ENCODE data around the gene GIMD1. TPM values are rescaled to one million over a fixed set of nuclear protein-coding genes. Genes with fewer than 3 reads are reported as not detected.
"Not testable (repeated sequence)": the region's sequence is repeated elsewhere in the genome, so short reads cannot be mapped to it uniquely, and the experiment has no call there.

The GIMD1 gene
- total and polyA plus RNA-seq, 2 donors (not counting 3 experiments of a cell fraction or from before 2014, with no cell fraction given), result not detected

GRCh38 chr4:106323119-106323518, 45.5 kb downstream of the GIMD1 start:
- Histone ChIP-seq H4K20me1 (replicated peaks; ENCODE audit: control insufficient read depth, extremely low read depth, insufficient read depth, low read length) (peaks cover 3% of the 10 kb centered on the region), H3K9me3 (replicated peaks; ENCODE audit: control insufficient read depth, insufficient read depth, low read length) (no peaks in the 10 kb centered on the region), H2AFZ (ENCODE audit: low read depth, low read length) (no peak overlapping the region), H3K4me2 (ENCODE audit: insufficient read depth, low read length) (no peak overlapping the region), H3K79me2 (ENCODE audit: control insufficient read depth, insufficient read depth, low read length) (peaks cover 37% of the 10 kb centered on the region), H3K4me1 (ENCODE audit: control insufficient read depth, extremely low read depth, insufficient read depth, low read length) (no peaks in the 10 kb centered on the region), H3K36me3 (ENCODE audit: control insufficient read depth in 2 of 2, extremely low read depth in 1 of 2, insufficient read depth in 2 of 2, low read length in 2 of 2) (peaks cover 0 to 3% of the 10 kb centered on the region in 2 experiments), H3K9ac (replicated peaks; ENCODE audit: extremely low read depth, insufficient read depth, low read length) (no peak overlapping the region), H3K27ac (ENCODE audit: insufficient read depth, low read depth, low read length) (no peak overlapping the region), H3K4me3 (replicated peaks in 1 of 3; ENCODE audit: insufficient read depth in 1 of 3, low read depth in 1 of 3, low read length in 3 of 3) (no peak overlapping the region), H3K9me1 (replicated peaks; ENCODE audit: control insufficient read depth, extremely low read depth, insufficient read depth, low read length) (no peaks in the 10 kb centered on the region), H3K27me3 (ENCODE audit: control insufficient read depth in 2 of 2, insufficient read depth in 2 of 2, low read length in 2 of 2) (no peaks in the 10 kb centered on the region)
- dilution Hi-C loops (cut with MboI; ENCODE audit: extremely low pct_ligation_motif_present, low sequenced_read_pairs) (no loop called here), intact Hi-C loops (cut with micrococcal nuclease) (no loop called here)
- no peak for FAIRE-seq
- no peak for DNase-seq (ENCODE audit: low read depth, low spot score)
- no peak for TF ChIP-seq CTCF (IDR thresholded peaks at IDR 0.05; ENCODE audit: extremely low read depth in 1 of 2, insufficient read depth in 1 of 2, low read depth in 1 of 2, low read length in 2 of 2)
- TF ChIP-seq EZH2 (IDR thresholded peaks at IDR 0.05; ENCODE audit: borderline replicate concordance, low read depth, low read length, severe bottlenecking), result no peak
- no peak for TF ChIP-seq GATA2 (IDR thresholded peaks at IDR 0.05; ENCODE audit: insufficient read depth, insufficient read length, low read depth, low read length)
- TF ChIP-seq MAX (IDR thresholded peaks at IDR 0.05; ENCODE audit: insufficient read depth, insufficient read length), result no peak
- no peak for TF ChIP-seq JUN (IDR thresholded peaks at IDR 0.05; ENCODE audit: borderline replicate concordance, insufficient read depth, insufficient read length, low read depth)
- ChIA-PET POLR2A (no interaction called here), CTCF (interaction anchor here (0.8 kb wide), 1 partner anchor 57 kb away, joined by 3 read pairs; no protein-coding TSS in a partner anchor)
- no TSS peak for BruUV-seq (replicated peaks)

GRCh38 chr4:106321814-106322213, 46.8 kb downstream of the GIMD1 start:
- FAIRE-seq; H3K27ac ChIP-seq (ENCODE audit: insufficient read depth, low read depth, low read length); CTCF ChIA-PET; H3K9me1 ChIP-seq (replicated peaks; ENCODE audit: control insufficient read depth, extremely low read depth, insufficient read depth, low read length); DNase-seq (ENCODE audit: low read depth, low spot score); H2AFZ ChIP-seq (ENCODE audit: low read depth, low read length); H3K9me3 ChIP-seq (replicated peaks; ENCODE audit: control insufficient read depth, insufficient read depth, low read length); dilution Hi-C loops (cut with MboI; ENCODE audit: extremely low pct_ligation_motif_present, low sequenced_read_pairs); BruUV-seq (replicated peaks); intact Hi-C loops (cut with micrococcal nuclease); H3K4me2 ChIP-seq (ENCODE audit: insufficient read depth, low read length); POLR2A ChIA-PET; H3K4me3 ChIP-seq (replicated peaks in 1 of 3; ENCODE audit: insufficient read depth in 1 of 3, low read depth in 1 of 3, low read length in 3 of 3); H3K27me3 ChIP-seq (ENCODE audit: control insufficient read depth in 2 of 2, insufficient read depth in 2 of 2, low read length in 2 of 2); H3K36me3 ChIP-seq (ENCODE audit: control insufficient read depth in 2 of 2, extremely low read depth in 1 of 2, insufficient read depth in 2 of 2, low read length in 2 of 2); H3K9ac ChIP-seq (replicated peaks; ENCODE audit: extremely low read depth, insufficient read depth, low read length); H4K20me1 ChIP-seq (replicated peaks; ENCODE audit: control insufficient read depth, extremely low read depth, insufficient read depth, low read length): not testable (repeated sequence)
- peaks cover 12% of the 10 kb centered on the region for H3K4me1 ChIP-seq (ENCODE audit: control insufficient read depth, extremely low read depth, insufficient read depth, low read length)
- H3K79me2 ChIP-seq (ENCODE audit: control insufficient read depth, insufficient read depth, low read length), result peaks cover 50% of the 10 kb centered on the region

- H3K9me3 ChIP-seq (replicated peaks; ENCODE audit: control insufficient read depth, insufficient read depth, low read length); H3K4me2 ChIP-seq (ENCODE audit: insufficient read depth, low read length); FAIRE-seq; H3K27ac ChIP-seq (ENCODE audit: insufficient read depth, low read depth, low read length); DNase-seq (ENCODE audit: low read depth, low spot score); intact Hi-C loops (cut with micrococcal nuclease); H4K20me1 ChIP-seq (replicated peaks; ENCODE audit: control insufficient read depth, extremely low read depth, insufficient read depth, low read length); POLR2A ChIA-PET; CTCF ChIA-PET; H3K9ac ChIP-seq (replicated peaks; ENCODE audit: extremely low read depth, insufficient read depth, low read length); H3K9me1 ChIP-seq (replicated peaks; ENCODE audit: control insufficient read depth, extremely low read depth, insufficient read depth, low read length); BruUV-seq (replicated peaks); dilution Hi-C loops (cut with MboI; ENCODE audit: extremely low pct_ligation_motif_present, low sequenced_read_pairs); H3K36me3 ChIP-seq (ENCODE audit: control insufficient read depth in 2 of 2, extremely low read depth in 1 of 2, insufficient read depth in 2 of 2, low read length in 2 of 2); H3K27me3 ChIP-seq (ENCODE audit: control insufficient read depth in 2 of 2, insufficient read depth in 2 of 2, low read length in 2 of 2); H2AFZ ChIP-seq (ENCODE audit: low read depth, low read length); H3K4me3 ChIP-seq (replicated peaks in 1 of 3; ENCODE audit: insufficient read depth in 1 of 3, low read depth in 1 of 3, low read length in 3 of 3): not testable (repeated sequence)
- H3K4me1 ChIP-seq (ENCODE audit: control insufficient read depth, extremely low read depth, insufficient read depth, low read length), result peaks cover 12% of the 10 kb centered on the region
- H3K79me2 ChIP-seq (ENCODE audit: control insufficient read depth, insufficient read depth, low read length), result peaks cover 54% of the 10 kb centered on the region
Measured at GRCh38 chr4:106321168-106321567, 47.4 kb downstream of the GIMD1 start.
